GM19043 (cell line): Measurements from ENCODE around the gene WWOX.
"Not testable (repeated sequence)": the region's sequence is repeated elsewhere in the genome, so short reads cannot be mapped to it uniquely, and the experiment has no call there.

ENCODE experiments used
- ATAC-seq: cut with Tn5 transposase; IDR thresholded peaks from one replicate; pipeline ENCODE4 v1.9.1; 2021; ENCODE audit warnings: low read depth; ENCODE audit not compliant: unreplicated experiment

The WWOX gene

GRCh38 chr16:78099271-78100111 is at the start of gene WWOX:
WWOX (plus strand) TSS chr16:78099654.
- peak; percentile 93 for ATAC-seq

GRCh38 chr16:78050734-78051400 is 48.6 kb upstream of the WWOX start:
- ATAC-seq: no peak

GRCh38 chr16:78057803-78058564 is 41.5 kb upstream of the WWOX start:
- no peak for ATAC-seq

- not testable (repeated sequence) for ATAC-seq
Measured at GRCh38 chr16:78059806-78060205, 39.6 kb upstream of the WWOX start.

- no peak for ATAC-seq
Measured at GRCh38 chr16:78060295-78060694, 39.2 kb upstream of the WWOX start.

GRCh38 chr16:78060809-78061208 is 38.6 kb upstream of the WWOX start:
- ATAC-seq: no peak

GRCh38 chr16:78065319-78065718 is 34.1 kb upstream of the WWOX start:
- ATAC-seq: no peak

- no peak for ATAC-seq
Measured at GRCh38 chr16:78069913-78070312, 29.5 kb upstream of the WWOX start.

GRCh38 chr16:78072275-78072674 is 27.2 kb upstream of the WWOX start:
- no peak for ATAC-seq

- no peak for ATAC-seq
Measured at GRCh38 chr16:78075800-78076199, 23.7 kb upstream of the WWOX start.

GRCh38 chr16:78081341-78081740 is 18.1 kb upstream of the WWOX start:
- no peak for ATAC-seq

GRCh38 chr16:78091419-78091818 is 8.0 kb upstream of the WWOX start:
- ATAC-seq: no peak

GRCh38 chr16:78092758-78093157 is 6.7 kb upstream of the WWOX start:
- ATAC-seq: no peak

GRCh38 chr16:78094166-78094565 is 5.3 kb upstream of the WWOX start:
- ATAC-seq: no peak

GRCh38 chr16:78094998-78095397 is 4.5 kb upstream of the WWOX start:
- no peak for ATAC-seq

- ATAC-seq: no peak
Measured at GRCh38 chr16:78096386-78096785, 3.1 kb upstream of the WWOX start.

- ATAC-seq: no peak
Measured at GRCh38 chr16:78097548-78097947, 1.9 kb upstream of the WWOX start.

- ATAC-seq: no peak
Measured at GRCh38 chr16:78098087-78098486, 1.4 kb upstream of the WWOX start.

GRCh38 chr16:78098595-78099270 is 721 bp upstream of the WWOX start:
- ATAC-seq: no peak

GRCh38 chr16:78100112-78100467 is 636 bp downstream of the WWOX start:
- ATAC-seq: peak; percentile 25

- ATAC-seq: no peak
Measured at GRCh38 chr16:78102122-78102660, 2.7 kb downstream of the WWOX start.
